GM19438 (cell line): ENCODE results near the gene SFXN1.
"Not testable (repeated sequence)": the region's sequence is repeated elsewhere in the genome, so short reads cannot be mapped to it uniquely, and the experiment has no call there.

Source experiments
- ATAC-seq: cut with Tn5 transposase; IDR thresholded peaks from one replicate; pipeline ENCODE4 v1.9.1; 2021; ENCODE audit warnings: low read depth; ENCODE audit not compliant: unreplicated experiment

Gene SFXN1, protein sequence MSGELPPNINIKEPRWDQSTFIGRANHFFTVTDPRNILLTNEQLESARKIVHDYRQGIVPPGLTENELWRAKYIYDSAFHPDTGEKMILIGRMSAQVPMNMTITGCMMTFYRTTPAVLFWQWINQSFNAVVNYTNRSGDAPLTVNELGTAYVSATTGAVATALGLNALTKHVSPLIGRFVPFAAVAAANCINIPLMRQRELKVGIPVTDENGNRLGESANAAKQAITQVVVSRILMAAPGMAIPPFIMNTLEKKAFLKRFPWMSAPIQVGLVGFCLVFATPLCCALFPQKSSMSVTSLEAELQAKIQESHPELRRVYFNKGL

DNA sequence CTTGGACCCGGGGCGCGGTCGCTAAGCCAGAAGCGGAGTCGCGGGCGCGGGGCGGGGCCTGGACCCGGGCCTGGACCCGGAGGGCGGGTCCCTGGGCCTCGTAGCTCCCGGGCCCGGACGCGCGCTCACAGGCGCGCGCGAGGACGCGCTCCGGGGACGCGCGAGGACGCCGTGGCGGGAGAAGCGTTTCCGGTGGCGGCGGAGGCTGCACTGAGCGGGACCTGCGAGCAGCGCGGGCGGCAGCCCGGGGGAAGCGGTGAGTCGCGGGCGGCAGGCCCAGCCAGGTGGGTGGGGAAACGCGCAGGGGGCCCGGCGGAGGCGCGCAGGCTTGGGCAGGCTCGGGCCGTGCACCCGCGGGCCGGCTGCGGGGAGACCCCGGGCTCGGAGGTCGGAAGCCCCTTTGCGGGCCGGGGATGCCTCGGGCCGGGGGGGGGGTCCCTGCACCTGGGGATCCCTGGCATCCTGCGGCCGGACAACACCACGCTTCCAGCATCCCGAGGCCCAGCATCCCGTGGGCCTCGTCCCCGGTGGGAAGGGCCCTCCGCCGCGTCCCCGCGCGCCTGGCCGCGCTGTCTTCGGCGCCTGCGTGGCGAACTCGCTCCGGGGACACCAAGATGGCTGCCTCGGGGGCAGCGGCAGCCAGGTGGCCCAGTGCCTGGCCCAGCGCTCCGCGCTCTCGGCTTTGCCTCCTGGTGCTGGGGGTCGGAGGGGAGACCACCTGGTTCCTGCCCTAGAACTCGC is at the start of gene SFXN1:
Gene SFXN1 (plus strand): TSS at position 177 of the 741 bp plus-strand sequence. CDS start 13,544 bp downstream, outside the sequence.
- peak; percentile 88 for ATAC-seq

DNA sequence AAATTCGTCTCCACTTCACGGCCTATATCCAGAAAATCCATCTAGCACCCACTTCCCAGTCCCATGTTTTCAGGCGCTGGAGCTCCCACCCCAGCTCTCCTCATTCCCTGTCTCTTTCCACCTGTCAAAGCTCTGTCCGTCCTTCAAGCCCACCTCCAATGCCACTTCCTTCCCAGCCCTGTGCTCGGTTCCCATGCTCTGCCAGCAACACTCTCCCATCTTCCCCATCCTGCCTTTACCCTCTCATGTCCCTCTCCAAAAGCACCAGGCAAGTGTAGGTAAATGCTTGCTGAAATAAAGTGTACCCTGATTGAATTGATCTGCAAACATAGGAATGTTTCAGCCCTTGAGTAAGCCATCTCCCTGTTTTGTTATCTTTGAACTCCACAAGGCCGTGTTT is 43.6 kb upstream of the SFXN1 start:
- no peak for ATAC-seq

DNA sequence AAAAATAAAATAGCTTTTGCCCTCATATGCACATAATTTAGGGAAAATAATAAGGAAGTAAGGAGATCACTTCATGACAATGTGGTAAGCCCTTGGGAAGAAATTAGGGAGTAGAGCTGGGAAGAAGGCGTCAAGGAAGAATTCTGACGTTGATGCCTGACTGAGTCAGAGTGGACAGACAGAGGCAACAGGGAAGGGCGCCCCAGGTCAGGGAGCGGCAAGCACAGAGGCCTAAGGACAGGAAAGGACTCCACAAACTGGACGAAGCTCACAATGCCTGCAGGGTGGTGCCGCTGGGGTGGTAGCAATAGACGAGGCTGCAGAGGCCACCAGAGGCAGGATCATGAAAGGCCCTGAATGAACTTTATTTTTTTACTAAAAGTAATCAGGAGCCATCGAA is 42.0 kb upstream of the SFXN1 start:
- ATAC-seq, result no peak

DNA sequence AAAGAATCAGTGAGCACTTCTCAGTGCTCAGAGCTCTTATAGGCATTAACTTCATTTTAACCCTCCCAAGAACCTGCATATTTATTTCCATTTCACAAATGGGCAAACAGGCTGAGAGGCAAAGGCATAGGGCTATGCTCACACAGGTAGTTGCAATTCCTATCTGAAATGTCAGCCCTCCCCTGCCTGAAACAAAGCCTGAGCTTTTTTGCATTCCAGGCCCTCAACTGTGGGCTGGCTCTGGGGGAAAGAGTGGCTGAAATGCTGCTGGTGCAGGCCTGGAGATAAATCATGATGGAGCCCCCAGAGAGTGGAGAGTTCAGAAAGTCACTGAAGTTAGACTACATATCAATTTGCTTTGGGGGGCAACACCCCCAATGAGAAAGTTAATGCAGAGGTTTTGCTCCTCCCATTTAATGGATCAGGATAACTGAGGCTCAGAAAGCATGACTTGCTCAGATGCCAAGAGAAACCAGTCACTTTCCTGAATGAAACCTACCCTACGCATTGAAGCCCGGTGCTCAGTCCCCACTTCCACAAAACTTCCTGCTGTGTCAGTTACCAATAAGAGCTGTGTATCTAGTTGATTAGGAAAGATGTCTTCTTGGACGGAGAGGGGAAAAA is 40.0 kb upstream of the SFXN1 start:
- ATAC-seq, result no peak

DNA sequence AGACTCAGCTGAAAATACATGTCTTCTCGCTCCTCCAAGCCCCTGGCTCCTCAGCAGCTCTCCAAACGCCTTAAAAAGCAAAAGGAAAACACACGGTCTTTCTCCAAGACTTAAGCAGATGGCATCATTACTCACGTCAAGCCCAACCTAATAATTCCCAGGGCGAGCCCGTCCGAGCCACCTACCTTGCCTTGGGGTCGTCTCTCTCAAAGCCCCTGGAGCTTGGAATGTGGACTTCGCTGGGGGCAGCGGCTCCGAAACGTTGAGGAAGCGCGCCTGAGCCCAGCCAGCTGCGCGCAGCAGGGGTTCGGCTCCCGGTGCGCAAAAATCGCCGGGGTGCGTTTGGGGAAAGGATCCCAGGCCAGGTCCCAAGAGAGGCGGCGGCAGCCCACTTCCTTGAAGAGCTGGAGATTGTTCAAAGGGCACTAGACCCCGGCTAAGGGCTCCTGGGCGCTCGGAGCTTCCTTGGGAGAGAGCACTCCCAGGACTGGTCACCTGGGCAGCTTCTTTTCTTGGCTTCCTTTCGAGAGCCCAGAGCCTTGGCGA is 34.8 kb upstream of the SFXN1 start:
- no peak for ATAC-seq

DNA sequence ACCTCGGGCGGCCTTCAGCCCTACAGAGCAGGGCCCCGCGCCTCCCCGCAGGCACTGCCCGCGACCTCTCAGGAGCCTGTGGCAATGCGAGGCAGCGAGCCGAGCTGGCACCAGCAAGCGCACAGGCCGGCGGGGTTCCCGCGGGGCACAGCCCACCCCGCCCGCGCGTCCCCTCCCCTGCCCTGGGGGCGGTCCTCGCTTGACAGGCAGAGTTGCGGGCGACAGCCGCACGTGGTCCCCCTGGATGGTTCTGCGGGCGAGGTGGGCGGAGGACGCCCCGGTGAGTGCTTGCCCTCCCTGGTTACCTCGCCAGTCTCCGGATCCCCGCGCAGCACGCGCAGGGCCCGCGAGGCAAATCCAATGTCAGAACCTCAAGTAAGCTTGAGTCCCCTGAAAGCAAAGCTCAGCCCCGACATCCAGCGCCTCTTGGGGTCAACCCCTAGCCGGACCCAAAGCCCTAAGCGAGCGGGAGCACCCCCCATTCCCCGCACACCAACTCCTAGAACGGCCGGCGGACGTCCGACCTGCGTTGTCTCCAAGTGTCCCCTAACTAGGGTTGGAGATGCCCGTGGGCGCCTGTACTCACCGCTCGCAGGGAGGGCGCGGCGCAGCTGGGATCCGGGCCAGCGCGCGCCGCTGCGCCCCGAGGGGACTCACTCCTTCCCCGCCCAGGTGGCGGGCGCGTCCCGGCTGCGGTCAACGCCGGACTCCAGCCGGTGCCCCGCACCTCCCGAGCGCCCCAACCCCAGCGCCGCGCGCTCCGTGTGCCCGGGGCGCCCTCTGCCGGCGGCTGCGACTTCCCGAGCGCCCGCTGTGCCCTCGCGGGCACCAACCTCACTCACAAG is 34.1 kb upstream of the SFXN1 start, which contains the start of gene DRD1:
Gene DRD1 (minus strand): TSS at position 123 of the 845 bp plus-strand sequence. CDS start 1,083 bp downstream, outside the sequence.
- no peak for ATAC-seq

DNA sequence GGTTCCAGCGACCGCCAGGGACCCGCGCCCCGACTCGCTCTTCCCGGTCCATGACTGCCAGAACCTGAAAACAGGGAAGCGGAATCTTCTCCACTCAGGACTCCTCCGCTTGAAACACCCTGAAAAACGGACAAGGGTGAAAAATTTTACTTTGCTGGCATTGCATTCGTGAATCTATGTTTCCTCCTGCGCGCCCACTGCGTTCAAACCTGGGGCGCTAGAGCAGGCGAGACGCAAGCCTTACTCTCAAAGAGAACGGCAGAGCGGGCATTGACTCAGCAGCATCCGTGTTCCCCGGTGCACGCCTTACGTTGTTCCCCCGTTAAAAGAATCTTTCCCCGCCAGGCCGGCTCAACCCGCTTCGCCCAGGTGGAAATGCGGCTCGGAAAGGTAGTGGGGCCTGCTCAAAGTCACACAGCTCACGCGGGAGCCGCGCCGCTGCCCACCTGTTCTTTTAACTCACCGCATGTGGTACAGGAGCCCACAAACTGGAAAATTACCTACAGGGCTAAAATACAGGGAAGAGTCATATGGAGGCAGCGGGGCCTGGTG is 33.4 kb upstream of the SFXN1 start:
- ATAC-seq, result no peak

DNA sequence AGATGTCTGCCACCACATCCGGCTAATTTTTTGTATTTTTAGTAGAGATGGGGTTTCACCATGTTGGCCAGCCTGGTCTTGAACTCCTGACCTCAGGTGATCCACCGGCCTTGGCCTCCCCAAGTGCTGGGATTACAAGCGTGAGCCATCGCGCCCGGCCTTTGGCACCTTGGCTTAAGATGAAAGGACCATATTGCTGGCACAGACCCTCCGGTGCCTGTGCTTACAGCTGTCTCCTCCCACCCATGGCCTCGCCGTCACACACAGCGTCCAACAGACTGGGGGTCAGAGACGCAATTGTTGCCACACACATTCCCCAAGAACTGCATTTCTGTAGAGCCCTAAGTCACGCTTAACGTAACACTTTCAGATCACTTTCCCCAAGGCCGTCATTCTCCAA is 32.0 kb upstream of the SFXN1 start:
- ATAC-seq, result not testable (repeated sequence)

DNA sequence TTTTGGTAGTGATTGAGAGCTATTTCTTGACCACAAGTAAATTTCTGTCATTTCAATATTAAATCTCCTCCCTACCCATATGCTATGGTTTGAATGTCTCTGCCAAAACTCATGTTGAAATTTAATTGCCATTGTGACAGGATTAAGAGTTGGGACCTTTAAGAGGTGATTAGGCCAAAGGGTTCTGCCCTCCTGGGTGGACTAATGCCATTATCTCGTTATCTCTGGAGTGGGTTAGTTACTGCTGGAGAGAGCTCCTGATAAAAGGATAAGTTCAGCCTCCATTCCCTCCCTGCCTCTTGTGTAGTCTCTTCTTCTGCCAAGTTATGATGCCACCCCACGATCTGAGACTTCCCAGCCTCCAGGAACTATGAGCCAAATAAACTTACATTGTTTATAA is 30.8 kb upstream of the SFXN1 start:
- no peak for ATAC-seq

DNA sequence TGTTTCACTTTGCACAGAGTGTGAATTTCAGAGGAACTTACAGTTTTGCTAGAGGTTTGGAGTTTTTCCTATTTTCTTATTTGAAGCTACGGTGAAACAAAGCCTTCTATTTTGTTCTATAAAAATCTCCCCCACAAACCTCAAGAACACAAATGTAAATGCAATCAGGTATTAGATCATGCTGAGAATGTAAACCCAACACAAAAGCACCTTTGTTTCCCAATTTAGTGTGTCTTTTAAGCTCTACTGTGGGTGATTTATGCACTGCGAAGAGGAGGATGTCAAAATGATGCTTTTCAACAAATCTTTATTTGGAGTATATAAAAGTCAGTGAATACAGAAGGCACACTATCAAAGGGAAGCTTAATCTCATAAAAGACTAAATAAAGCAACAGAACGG is 30.1 kb upstream of the SFXN1 start:
- no peak for ATAC-seq

DNA sequence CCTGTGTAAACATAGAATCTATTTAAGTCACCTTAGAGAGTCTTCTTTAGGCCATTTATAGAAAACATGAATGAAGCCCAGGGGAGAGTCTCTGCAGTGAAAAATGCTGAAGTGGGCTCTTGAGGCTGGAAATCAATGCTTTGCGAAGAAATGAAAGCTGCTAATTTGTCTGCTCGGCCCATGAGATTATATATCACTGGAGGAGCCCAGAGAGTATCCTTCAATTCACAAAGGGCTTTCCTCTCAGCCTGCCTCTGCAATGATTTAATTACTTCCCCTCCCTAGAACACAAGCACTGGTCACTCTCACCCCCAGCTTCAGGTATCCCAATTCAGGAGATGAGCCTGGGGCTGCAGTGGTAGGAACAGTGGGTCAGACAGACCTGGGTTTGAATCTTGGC is 26.2 kb upstream of the SFXN1 start:
- no peak for ATAC-seq

DNA sequence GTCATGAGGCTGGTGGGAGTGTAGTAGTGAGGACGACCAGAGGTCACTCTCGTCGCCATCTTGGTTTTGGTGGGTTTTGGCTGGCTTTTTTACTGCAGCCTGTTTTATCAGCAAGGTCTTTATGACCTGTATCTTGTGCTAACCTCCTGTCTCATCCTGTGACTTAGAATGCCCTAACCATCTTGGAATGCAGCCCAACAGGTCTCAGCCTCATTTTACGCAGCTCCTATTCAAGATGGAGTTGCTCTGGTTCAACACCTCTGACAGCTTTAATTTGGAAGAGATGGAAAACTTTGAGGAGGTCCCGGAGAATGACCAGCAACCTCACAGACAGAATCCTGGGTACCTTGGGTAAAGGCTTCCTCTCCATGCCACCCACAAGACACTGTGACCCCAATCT is 24.0 kb upstream of the SFXN1 start:
- not testable (repeated sequence) for ATAC-seq

DNA sequence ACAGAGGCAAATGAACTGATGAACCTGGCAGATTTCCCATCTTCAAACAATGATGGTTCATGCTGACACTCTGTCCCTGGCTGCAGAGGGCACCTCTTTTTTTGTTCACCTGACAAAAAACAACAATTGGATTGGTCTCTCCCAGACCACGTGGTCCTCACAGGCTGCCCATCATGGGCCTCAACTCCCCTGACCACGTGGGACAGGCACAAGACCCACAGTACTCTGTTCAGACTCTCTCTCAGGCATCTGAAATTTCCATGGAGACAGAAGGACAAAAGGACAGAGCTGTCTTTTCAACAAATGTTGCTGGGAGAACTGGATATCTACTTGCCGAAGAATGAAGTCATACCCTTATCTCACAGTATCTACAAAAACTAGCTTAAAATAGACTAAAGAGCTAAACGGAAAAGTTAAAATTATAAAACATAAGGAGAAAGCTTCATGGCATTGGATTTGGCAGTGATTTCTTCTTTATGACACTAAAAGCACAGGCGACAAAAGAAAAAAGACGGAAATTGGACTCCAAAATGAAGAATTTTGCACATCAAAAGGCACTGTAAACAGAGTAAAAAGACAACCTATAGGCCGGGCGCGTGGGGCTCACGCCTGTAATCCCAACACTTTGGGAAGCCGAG is 22.1 kb upstream of the SFXN1 start:
- no peak for ATAC-seq

DNA sequence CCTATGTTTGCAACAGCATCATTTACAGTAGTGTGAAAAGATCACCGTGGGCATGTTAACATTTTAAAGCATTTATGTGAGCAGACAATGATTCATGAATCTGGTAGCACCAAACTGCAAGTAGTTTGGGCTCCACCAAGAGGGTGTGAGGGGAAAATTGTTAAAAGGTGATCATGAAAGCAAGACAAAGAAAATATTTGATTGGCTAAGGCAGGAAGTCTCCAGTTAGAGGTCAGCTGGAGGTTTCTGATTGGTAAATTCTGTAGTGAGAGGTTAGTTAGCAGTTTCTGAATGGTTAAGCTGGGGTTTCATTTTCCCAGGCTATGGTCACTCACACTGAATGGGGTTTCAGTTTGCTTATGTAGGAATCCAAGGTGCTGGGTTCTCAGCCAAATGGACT is 20.9 kb upstream of the SFXN1 start:
- ATAC-seq, result peak; percentile 94

DNA sequence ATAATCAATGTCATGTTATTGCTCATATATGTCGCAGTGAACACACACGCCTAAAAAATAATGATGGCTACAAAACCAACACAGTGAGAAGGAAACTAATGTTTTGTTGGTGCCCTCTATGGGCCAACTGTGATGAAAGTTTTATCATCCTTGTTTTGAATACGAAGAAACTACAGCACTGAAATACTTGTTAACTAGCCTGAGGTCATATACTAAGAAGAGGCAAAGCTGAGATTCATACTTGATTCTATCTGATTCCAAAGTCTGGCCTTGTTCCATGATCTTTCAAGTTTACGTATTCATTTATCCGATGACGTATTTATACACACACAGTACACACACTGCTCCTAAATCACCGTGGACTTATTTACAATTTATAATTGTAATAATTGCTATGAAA is 18.2 kb upstream of the SFXN1 start:
- no peak for ATAC-seq

DNA sequence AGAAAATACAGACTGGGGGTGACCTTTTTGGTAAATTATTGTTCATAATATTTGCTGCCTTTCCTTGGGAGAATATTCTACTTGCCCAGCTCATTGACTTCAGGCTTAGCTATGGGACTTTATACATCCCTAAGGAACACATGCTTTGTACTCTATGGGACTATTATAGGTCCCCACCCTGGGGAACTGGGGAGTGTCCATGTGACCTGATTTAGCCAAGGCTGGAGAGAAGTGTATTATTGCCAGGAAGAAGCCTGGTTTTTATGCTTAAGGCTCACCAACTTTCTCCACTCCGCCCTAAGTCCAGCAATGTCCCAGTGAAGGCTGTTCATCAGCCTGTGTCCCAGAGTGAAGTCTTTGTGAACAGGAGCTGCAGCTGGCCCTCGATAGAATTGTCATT is 17.8 kb upstream of the SFXN1 start:
- ATAC-seq, result no peak

DNA sequence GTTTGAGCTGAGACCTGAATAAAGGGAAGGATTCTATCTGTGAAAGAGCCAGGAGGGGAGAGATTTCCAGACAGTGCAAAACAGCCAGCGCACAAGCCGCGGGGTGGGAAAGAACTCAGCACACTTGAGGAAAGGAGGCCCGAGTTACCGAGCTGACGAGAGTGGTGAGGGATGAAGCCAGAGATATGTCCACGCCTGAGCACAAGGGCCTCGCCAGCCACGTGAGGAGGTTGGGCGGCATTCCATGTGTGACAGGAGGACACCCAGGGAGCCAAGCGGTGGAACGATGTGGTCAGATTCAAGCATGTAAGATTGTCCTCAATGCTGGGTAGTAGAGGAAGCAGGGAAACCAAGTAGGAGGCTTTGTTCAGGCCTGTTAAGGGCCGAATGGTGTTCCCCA is 17.0 kb upstream of the SFXN1 start:
- no peak for ATAC-seq

DNA sequence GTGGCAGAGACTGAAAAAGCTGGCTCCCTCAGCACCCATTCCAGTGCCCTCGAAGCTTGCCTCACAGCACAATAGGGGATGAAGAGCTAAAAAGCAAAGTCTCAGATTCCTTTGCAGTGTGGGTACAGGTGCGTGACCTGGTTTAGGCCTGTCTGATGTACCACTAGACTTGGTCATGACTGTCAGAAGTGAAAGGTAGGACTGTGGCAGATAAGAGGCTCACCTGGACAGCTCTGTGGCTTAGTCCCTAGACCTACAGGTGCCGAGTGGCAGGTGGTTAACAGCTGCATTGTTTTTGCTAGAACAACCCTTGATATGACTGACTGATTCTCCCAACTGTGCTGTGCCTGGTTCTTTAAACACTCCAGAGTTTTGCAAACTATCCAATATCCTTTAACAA is 14.7 kb upstream of the SFXN1 start:
- no peak for ATAC-seq

DNA sequence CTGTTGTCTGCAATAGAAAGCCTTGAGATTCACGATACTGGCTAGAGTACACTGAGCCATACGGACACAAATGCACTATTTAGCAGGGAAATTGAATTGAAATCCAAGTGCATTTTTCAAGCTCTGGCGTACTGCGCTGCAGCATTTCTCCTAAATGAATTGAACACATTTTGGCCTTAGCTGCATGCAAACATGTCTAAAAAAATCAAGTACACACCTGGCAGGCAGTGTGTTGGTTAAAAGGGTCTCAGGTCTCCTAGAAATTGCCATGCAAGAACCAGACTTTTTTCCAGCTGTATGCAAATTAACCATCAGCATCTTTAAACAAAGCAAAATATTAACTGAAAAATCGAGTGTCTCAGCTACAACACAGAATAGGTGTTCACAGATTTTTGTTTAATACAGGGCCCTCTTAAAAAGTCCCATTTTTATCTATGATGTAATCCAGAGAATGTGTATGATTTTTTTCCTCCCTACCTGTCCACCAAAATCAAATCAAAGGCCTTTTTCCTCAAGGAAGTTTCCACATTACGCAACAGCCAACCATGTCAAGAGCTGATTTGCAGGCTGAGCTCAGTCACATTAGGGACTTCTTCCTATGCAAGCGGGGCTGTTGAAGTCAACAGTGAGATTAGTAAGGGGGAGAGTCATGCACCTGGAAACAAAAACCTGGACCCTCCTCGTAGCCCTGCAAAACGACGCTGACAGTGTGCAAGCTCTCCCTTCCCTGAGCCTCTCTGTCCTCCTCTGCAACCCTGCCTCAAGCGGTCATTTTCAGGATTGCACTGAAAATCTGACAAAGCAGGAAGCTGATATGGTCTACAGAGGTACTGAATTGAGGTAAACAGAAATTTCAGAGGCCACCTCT is 14.1 kb upstream of the SFXN1 start:
- ATAC-seq, result peak; percentile 97
